SIG-M5 (cell line): ENCODE results near the gene RHNO1.

Experiments used
- DNase-seq: peaks from one replicate; lab custom pipeline; 2025; lab: John Stamatoyannopoulos, UW

Gene RHNO1

GRCh38 chr12:2902272-2902880, 25.4 kb downstream of the RHNO1 start:
- DNase-seq = no peak

GRCh38 chr12:2904260-2904659, 27.2 kb downstream of the RHNO1 start:
- no peak for DNase-seq

- no peak for DNase-seq
Observed at GRCh38 chr12:2912216-2912575, 35.2 kb downstream of the RHNO1 start.

- DNase-seq = no peak
Observed at GRCh38 chr12:2919249-2919648, 42.2 kb downstream of the RHNO1 start.

GRCh38 chr12:2922329-2922728, 45.3 kb downstream of the RHNO1 start:
- DNase-seq = no peak

GRCh38 chr12:2923057-2923456, 46.0 kb downstream of the RHNO1 start:
- DNase-seq = no peak

- no peak for DNase-seq
Observed at GRCh38 chr12:2924019-2924418, 47.0 kb downstream of the RHNO1 start.

GRCh38 chr12:2925322-2925995, 48.4 kb downstream of the RHNO1 start:
- DNase-seq = no peak

GRCh38 chr12:2930865-2931264, 53.8 kb downstream of the RHNO1 start:
- no peak for DNase-seq

GRCh38 chr12:2933586-2933985, 56.6 kb downstream of the RHNO1 start:
- DNase-seq = no peak

GRCh38 chr12:2934371-2934770, 57.3 kb downstream of the RHNO1 start:
- DNase-seq = no peak

GRCh38 chr12:2936301-2936700, 59.3 kb downstream of the RHNO1 start:
- DNase-seq = no peak

- no peak for DNase-seq
Observed at GRCh38 chr12:2937500-2937899, 60.5 kb downstream of the RHNO1 start.
